Medulla oblongata (tissue), 1 donor: ENCODE measurements around the gene SFMBT2.

ENCODE experiments used
- DNase-seq: peaks from one replicate; pipeline ENCODE4 v3.0.0-alpha.2; 2015; ENCODE audit errors: extremely low spot score

Gene SFMBT2

DNA sequence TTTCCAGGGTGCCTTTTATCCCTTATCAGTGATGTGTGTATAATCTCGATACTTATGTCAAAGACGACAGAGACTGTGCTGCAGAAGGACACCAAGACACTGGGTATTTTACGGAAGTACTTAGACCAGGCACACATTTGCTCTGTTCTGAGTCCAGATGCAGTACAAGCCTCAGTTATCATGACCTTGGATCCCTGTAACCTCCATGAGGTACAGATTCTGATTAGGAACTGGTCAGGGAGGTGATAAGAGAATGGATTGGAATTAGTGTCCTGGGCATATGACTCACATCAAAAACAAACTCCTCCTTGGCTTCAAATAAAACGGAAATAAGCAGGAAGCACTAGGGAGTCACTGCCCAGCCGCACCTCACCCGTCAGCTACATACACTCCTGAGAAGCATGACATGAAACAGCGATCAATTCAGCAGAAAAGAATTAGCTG is 146.5 kb downstream of the SFMBT2 start:
- DNase-seq: no peak

DNA sequence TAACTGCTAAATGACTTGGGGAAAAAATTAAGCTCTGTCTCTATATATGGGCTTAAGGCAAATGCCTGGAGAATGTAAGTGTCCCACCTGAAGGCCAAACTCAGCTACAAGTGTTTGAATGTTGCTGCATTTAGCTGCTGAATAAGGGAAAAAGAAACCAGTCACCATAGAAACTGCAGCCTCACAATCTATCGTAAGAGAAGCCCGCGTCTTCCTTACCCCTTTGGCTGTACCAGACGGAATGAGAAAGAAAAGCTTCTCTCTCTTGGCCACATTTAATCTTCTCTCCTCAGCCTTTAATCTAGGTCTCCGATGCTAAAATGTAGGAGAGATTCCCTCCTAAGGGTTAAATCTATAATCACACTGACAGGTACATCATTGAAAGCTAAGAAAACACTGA is 147.2 kb downstream of the SFMBT2 start:
- no peak for DNase-seq

- DNase-seq: no peak
Measured at GRCh38 chr10:7261351-7261750, 149.5 kb downstream of the SFMBT2 start.

DNA sequence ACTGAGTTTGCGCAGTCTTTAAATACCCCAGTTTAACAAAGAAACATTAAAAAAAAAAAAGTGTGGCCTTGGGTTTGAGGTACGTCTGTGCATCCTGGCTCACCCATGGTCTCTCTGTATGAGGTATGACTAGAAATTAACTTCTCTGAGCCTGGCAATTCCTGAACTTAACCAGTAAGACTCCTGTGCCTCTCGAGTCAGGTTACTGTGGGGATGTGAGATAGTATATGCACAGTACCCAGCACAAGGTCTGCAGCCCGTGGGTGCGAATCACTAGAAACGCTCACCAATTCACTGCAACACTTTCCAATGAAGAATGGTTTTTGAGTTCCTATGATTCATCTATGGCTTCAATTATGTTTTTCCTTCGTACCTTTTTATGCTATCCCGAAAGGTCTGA is 149.9 kb downstream of the SFMBT2 start:
- no peak for DNase-seq

- peak; percentile 93 for DNase-seq
Measured at GRCh38 chr10:7260412-7260900, 150.4 kb downstream of the SFMBT2 start.

- no peak for DNase-seq
Measured at GRCh38 chr10:7258948-7259523, 151.8 kb downstream of the SFMBT2 start.

GRCh38 chr10:7255517-7255916 is 155.3 kb downstream of the SFMBT2 start:
- DNase-seq: no peak

DNA sequence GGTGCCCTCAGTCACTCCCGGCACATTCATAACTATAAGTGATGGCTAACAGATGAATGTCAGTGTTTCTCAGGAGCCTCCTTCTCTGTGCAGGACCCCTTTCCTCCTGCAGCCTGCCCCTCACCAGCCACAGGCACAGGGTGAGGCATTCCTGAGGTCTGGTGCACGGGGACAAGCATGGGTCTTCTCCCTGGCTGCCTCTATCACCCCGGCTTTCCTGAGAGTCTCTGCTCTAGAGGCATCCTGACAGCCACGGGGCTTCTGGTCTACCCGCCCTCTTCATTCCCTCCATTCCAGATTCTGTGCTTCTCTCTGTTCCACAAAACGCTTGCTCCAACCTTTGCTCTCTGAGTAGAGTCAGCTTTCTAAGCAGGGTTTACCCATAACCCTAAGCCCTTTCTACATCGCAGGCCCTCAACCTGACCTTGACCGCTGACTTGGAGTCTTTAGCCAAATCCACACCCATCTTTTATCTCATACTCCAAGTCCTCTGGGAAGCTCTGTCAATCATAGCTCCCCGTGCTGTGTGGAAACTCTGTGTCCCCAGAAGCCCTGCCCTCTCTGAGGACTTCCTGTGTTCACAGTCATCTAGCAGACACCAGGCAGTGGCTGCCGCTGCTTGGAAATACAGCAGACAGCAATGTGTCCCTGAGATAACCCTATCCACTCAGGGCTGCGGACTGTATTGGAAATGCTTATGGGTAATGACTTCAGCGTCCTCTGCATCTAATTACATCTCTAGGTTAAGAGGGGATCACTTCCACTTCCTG is 159.0 kb downstream of the SFMBT2 start:
- no peak for DNase-seq

GRCh38 chr10:7250236-7250635 is 160.6 kb downstream of the SFMBT2 start:
- no peak for DNase-seq

DNA sequence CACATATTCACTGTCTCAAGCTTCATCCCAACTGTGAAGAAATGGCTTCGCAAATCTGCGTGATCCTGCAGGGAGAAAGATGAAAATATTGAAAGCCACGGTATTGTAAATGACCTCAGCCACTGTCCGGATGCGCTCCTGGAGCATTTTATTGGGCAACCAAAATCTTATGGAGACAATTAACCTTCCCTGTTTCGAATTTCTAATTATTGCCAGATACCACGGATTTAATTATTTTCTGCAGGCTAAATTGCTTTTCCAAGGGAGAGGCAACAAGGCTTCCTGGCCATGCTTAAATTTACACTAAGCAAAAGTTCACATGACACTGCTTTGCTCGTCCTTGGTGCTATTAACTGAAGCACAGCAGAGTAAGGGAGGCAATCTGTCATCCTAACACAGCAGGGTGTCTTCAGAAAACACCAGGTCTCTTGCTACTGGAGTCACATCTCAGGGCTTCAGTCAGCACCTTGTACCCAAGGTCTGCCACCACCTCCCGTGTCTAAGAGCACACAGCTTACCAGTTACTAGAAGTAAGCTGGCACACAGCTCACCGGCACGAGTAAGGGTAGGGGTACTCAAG is 162.2 kb downstream of the SFMBT2 start:
- DNase-seq: no peak

DNA sequence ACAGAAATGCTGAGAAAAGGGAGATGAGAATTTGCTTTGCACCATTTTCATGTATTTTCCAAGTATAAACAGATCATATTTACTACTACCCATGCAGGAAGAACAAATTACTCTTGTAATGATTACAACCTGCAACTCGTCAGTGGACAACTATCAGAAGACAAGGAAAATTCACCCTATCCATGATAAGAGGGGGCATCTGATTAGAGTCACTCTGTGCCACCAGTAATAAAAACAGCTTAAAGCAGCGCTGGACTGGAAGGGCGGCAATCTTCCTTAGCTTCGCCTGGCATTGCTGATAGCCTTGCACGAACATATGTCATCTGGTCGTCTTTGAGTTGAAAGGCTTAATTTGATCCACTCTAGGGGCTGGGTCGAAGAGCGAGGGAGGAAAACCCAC is 162.7 kb downstream of the SFMBT2 start:
- no peak for DNase-seq

DNA sequence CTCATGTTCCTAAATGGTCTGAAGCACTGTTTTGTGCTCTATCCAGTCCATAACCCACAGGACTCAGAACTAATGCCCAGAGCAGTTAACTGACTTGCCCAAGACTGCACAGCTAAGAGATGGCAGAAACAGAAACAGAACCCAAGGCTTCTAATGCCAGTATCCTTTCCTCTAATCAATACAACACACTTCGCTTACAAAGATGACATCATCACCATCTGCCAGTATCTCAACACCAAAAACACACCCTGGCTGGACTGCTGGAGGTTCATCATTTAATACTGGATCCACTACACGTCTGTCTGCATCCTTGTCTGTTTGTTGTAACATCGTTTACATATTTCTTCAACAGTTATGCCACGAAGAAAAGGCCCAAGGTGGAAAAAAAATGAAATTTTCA is 165.3 kb downstream of the SFMBT2 start:
- DNase-seq: no peak

- no peak for DNase-seq
Measured at GRCh38 chr10:7243873-7244272, 167.0 kb downstream of the SFMBT2 start.

- no peak for DNase-seq
Measured at GRCh38 chr10:7243139-7243538, 167.7 kb downstream of the SFMBT2 start.

GRCh38 chr10:7239312-7239985 is 171.4 kb downstream of the SFMBT2 start:
- no peak for DNase-seq

DNA sequence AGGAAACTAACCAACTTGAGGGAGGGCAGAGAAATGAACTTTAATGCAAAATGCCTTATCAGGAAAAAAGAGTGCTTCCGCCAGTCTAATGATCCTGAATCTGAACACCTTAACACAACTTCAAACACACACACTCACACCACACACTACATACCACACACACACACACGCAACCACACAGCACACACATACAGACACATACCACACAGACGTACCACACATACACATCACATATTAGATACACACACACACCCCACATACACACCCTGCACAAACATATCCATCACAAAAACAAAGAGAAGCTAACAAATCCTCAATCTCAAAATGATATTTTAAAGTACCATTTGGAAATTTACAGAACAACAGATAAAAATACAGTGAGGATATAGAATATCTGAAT is 175.5 kb downstream of the SFMBT2 start:
- DNase-seq: no peak

- DNase-seq: no peak
Measured at GRCh38 chr10:7234109-7234508, 176.7 kb downstream of the SFMBT2 start.

- no peak for DNase-seq
Measured at GRCh38 chr10:7233259-7233991, 177.4 kb downstream of the SFMBT2 start.

- DNase-seq: no peak
Measured at GRCh38 chr10:7231509-7232414, 179.1 kb downstream of the SFMBT2 start.

DNA sequence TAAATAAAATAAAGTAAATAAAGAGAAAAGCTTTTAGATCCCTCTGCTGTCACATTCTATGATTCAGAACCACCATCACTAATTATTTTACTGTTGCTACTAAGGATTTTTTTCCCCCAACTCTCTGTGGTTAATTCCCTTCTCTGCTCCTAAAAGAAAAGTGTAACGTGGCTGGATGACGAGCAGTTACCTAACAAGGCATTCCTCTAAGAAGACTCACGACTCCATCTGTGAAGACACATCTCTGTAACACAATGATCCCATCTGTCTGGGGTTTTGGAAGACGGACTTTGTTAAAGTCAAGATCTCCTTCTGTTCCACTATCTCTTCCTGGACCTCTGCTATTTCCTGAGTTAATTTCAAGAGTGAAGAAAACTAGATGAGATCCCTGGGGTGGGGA is 179.9 kb downstream of the SFMBT2 start:
- no peak for DNase-seq

DNA sequence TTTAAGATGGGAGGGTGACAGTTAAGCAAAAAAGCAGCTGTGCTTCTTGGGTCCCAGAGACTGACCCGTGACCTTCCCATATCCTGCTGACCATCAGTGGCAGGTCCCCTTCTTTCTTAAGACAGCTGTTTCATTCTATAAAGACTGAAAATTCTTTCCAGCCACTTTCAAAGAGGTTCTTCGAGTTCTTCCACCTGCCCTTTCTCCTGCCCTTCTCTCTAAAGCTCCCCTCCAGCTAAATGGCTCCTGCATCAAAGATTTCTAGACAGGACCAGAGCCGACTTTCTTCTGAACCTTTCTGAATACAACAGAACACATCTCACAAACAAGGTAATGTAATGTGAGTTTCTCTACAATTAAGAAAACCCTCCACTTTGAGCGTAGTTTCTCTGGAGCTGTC is 180.8 kb downstream of the SFMBT2 start:
- DNase-seq: no peak
